Liver (tissue), 9 donors: ENCODE data around the gene TEX2. TPM values are rescaled to one million over a fixed set of nuclear protein-coding genes. Genes with fewer than 3 reads are reported as not detected.

Experiments used
- DNase-seq: peaks from one replicate; pipeline ENCODE4 v3.0.0-alpha.2; 2017; ENCODE audit warnings: low spot score
- H3K27ac ChIP-seq, 2 donors: one replicate each; pipeline ENCODE4 v1.7.0; 2013; ENCODE audit warnings: inconsistent platforms in 2 of 2, low read length in 2 of 2, control low read depth in 1 of 2, low read depth in 1 of 2, mild to moderate bottlenecking in 1 of 2
- H3K27me3 ChIP-seq, 4 donors: one replicate each; pipeline versions ENCODE4 v1.6.1 to v1.7.0; 2013; ENCODE audit warnings: low read length in 3 of 4, inconsistent platforms in 1 of 4, mild to moderate bottlenecking in 1 of 4, moderate library complexity in 1 of 4; ENCODE audit not compliant: control insufficient read depth in 4 of 4, insufficient read depth in 4 of 4
- H3K36me3 ChIP-seq, 4 donors: one replicate each; pipeline versions ENCODE4 v1.6.1 to v1.7.0; 2013; ENCODE audit warnings: low read length in 3 of 4, mild to moderate bottlenecking in 3 of 4, low read depth in 1 of 4, moderate library complexity in 1 of 4; ENCODE audit not compliant: control insufficient read depth in 4 of 4, insufficient read depth in 3 of 4
- H3K4me1 ChIP-seq, 4 donors: one replicate each; pipeline versions ENCODE4 v1.6.1 to v1.7.0; 2013; ENCODE audit warnings: low read length in 3 of 4, mild to moderate bottlenecking in 3 of 4, moderate library complexity in 1 of 4; ENCODE audit not compliant: control insufficient read depth in 4 of 4, insufficient read depth in 4 of 4
- H3K4me3 ChIP-seq, 3 donors: one replicate each; pipeline versions ENCODE4 v1.6.1 to v1.7.0; 2013; ENCODE audit warnings: low read length in 3 of 3, control low read depth in 1 of 3, low read depth in 1 of 3, mild to moderate bottlenecking in 1 of 3
- H3K9ac ChIP-seq, 2 donors: one replicate each; pipeline ENCODE4 v1.7.0; 2013; ENCODE audit warnings: low read length in 2 of 2, mild to moderate bottlenecking in 2 of 2, moderate library complexity in 2 of 2, control low read depth in 1 of 2, low read depth in 1 of 2
- H3K9me3 ChIP-seq, 4 donors: one replicate each; pipeline versions ENCODE4 v1.6.1 to v1.7.0; 2013; ENCODE audit warnings: low read length in 3 of 4; ENCODE audit not compliant: control insufficient read depth in 4 of 4
- ATF3 ChIP-seq: IDR thresholded peaks from 2 replicates; pipeline ENCODE4 v1.6.1; 2016; ENCODE audit warnings: antibody characterized with exemption
- CTCF ChIP-seq: fragments of 150-350 bp; IDR thresholded peaks from 2 replicates; pipeline ENCODE4 v1.5.1; 2017; ENCODE audit warnings: improper control_type of control experiment, low read depth, low read length; ENCODE audit not compliant: missing input control
- EGR1 ChIP-seq, 2 donors: IDR thresholded peaks; 2 replicates each; pipeline ENCODE4 v1.6.1; 2016 to 2018; ENCODE audit warnings: antibody characterized with exemption in 2 of 2, low read depth in 2 of 2
- FOXA1 ChIP-seq: IDR thresholded peaks from 2 replicates; pipeline ENCODE4 v1.6.1; 2016; ENCODE audit warnings: antibody characterized with exemption
- FOXA2 ChIP-seq: IDR thresholded peaks from 2 replicates; pipeline ENCODE4 v1.6.1; 2016; ENCODE audit warnings: antibody characterized with exemption
- GABPA ChIP-seq, 2 donors: IDR thresholded peaks in 1 of 2; conservative IDR thresholded peaks in 1 of 2; 2 replicates each; pipeline ENCODE4 v1.6.1; 2016; ENCODE audit warnings: antibody characterized with exemption in 2 of 2, mild to moderate bottlenecking in 1 of 2, moderate library complexity in 1 of 2
- HNF4A ChIP-seq, 2 donors: conservative IDR thresholded peaks; 2 replicates each; pipeline ENCODE4 v1.6.1; 2016; ENCODE audit warnings: antibody characterized with exemption in 2 of 2, mild to moderate bottlenecking in 2 of 2
- HNF4G ChIP-seq: IDR thresholded peaks from 2 replicates; pipeline ENCODE4 v1.6.1; 2016; ENCODE audit warnings: antibody characterized with exemption
- JUND ChIP-seq, 2 donors: IDR thresholded peaks; 2 replicates each; pipeline ENCODE4 v1.6.1; 2016; ENCODE audit warnings: antibody characterized with exemption in 2 of 2
- MAX ChIP-seq: IDR thresholded peaks from 2 replicates; pipeline ENCODE4 v1.6.1; 2016; ENCODE audit warnings: antibody characterized with exemption
- NR2F2 ChIP-seq: IDR thresholded peaks from 2 replicates; pipeline ENCODE4 v1.6.1; 2016; ENCODE audit warnings: antibody characterized with exemption
- RAD21 ChIP-seq, 2 donors: IDR thresholded peaks; 2 replicates each; pipeline ENCODE4 v1.6.1; 2016; ENCODE audit warnings: antibody characterized with exemption in 2 of 2, mild to moderate bottlenecking in 2 of 2
- REST ChIP-seq: IDR thresholded peaks from 2 replicates; pipeline ENCODE4 v1.6.1; 2016; ENCODE audit warnings: antibody characterized with exemption, mild to moderate bottlenecking
- RXRA ChIP-seq, 2 donors: IDR thresholded peaks; 2 replicates each; pipeline ENCODE4 v1.6.1; 2017 to 2018; ENCODE audit warnings: antibody characterized with exemption in 2 of 2, mild to moderate bottlenecking in 1 of 2
- SP1 ChIP-seq: IDR thresholded peaks from 2 replicates; pipeline ENCODE4 v1.6.1; 2018; ENCODE audit warnings: antibody characterized with exemption, mild to moderate bottlenecking
- TAF1 ChIP-seq: conservative IDR thresholded peaks from 2 replicates; pipeline ENCODE4 v1.6.1; 2016; ENCODE audit warnings: antibody characterized with exemption, mild to moderate bottlenecking
- YY1 ChIP-seq: IDR thresholded peaks from 2 replicates; pipeline ENCODE4 v1.6.1; 2016; ENCODE audit warnings: antibody characterized with exemption, mild to moderate bottlenecking
- ZBTB33 ChIP-seq: IDR thresholded peaks from 2 replicates; pipeline ENCODE4 v1.6.1; 2016; ENCODE audit warnings: antibody characterized with exemption
- WGBS: extraction: QIAGEN DNeasy Blood & Tissue Kit; methylation state at CpG from one replicate; pipeline ENCODE4 v1.1.7; 2013; 5-methylcytosine and 5-hydroxymethylcytosine counted together
- polyA plus RNA-seq, 2 donors: library from polyadenylated mRNA; stranded (reverse) in 1 of 2; unstranded in 1 of 2; fragments of 200-250 nt in 1 of 2; fragments of >200 nt in 1 of 2; fragmentation: Nextera tagmentation in 1 of 2; extraction: Ambion mirVana in 1 of 2; gene quantifications; one replicate each; pipeline versions ENCODE4 v1.2.1 to v1.2.3, GENCODE V29; 2013 to 2015
- total RNA-seq, 2 donors: library from RNA; depleted of rRNA; stranded (reverse); fragments of >200 nt; gene quantifications; one replicate each; pipeline ENCODE4 v1.2.3, GENCODE V29; 2014
- donor health status: healthy.
- donor health status: healthy.
- donor health status: healthy.
- donor health status: healthy.
- donor health status: healthy.

Gene TEX2
- total and polyA plus RNA-seq, 4 donors = 15.9 to 39.8 (median 28.2) TPM

- no peaks in the 10 kb centered on the region for H3K9me3 ChIP-seq
- 76% methylated on average over 12 of the region's 12 CpGs for WGBS
- H3K4me1 ChIP-seq = peaks cover 6 to 62% (median 45%) of the 10 kb centered on the region in 4 donors
- H3K4me3 ChIP-seq = no peak overlapping the region
- no peaks in the 10 kb centered on the region for H3K27me3 ChIP-seq
- peaks cover 0 to 3% (median 0%) of the 10 kb centered on the region in 4 donors for H3K36me3 ChIP-seq
- no peak overlapping the region for H3K9ac ChIP-seq
- TF ChIP-seq FOXA2 (no peak), ATF3 (no peak), GABPA (IDR thresholded peaks at IDR 0.05 in 1 of 2, conservative IDR thresholded peaks at IDR 0.05 in 1 of 2) (no peak), HNF4G (no peak), REST (no peak), HNF4A (conservative IDR thresholded peaks at IDR 0.05) (no peak), EGR1 (IDR thresholded peaks at IDR 0.05; ENCODE audit: low read depth in 2 of 2) (no peak), FOXA1 (no peak), ZBTB33 (no peak), TAF1 (no peak), MAX (no peak), JUND (IDR thresholded peaks at IDR 0.05) (no peak), NR2F2 (no peak), YY1 (no peak), CTCF (no peak), SP1 (no peak), RAD21 (IDR thresholded peaks at IDR 0.05) (no peak), RXRA (IDR thresholded peaks at IDR 0.05) (no peak)
- DNase-seq = no peak
- peak overlapping the region; percentile 13 to 26 for H3K27ac ChIP-seq
Observed at GRCh38 chr17:64110379-64111152, 152.5 kb downstream of the TEX2 start.
